ENCODE data around the gene SNX4.
"Not testable (repeated sequence)": the region's sequence is repeated elsewhere in the genome, so short reads cannot be mapped to it uniquely, and the experiment has no call there.

Gene SNX4

GRCh38 chr3:125462722-125463299 lies 57.2 kb downstream of the SNX4 start:
- DNase-seq (ENCODE audit: low spot score), result no peak

DNA sequence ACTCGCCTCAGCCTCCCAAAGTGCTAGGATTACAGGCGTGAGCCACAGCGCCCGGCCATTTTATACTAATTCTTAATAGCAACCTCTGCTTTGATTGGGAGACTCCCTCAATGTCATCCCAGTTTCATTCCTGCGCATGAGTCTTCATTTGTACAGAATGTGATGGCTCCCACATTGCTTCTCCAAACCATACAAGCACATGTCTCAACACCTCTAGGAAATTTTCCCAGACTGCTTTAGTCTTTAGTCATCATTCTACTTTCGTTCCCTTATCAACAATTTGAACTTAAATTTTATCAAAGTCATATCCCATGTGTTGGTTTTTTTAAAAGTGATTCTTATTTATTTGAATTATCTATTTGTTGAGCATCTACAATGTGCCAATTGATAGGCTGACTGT lies 58.1 kb downstream of the SNX4 start:
- DNase-seq (ENCODE audit: low spot score), result no peak

DNA sequence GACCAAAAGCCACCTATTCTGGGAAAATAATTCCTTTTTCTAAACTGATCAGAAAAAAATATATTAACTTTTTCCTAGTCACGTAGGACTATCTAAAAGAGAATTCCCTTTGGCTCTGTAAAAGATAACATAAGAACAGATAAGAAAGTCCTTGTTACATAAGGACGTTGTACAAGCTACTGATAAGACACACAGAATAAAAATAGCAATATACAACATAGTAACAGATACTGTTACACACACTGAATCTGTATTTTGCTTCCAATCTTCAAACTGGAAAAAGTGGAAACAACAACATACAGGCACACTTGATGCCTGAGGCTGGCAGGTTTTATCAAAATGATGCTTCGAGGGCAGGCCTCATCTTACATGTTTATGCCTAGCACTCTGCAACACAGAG lies 59.8 kb downstream of the SNX4 start:
- no peak for DNase-seq (ENCODE audit: low spot score)

DNA sequence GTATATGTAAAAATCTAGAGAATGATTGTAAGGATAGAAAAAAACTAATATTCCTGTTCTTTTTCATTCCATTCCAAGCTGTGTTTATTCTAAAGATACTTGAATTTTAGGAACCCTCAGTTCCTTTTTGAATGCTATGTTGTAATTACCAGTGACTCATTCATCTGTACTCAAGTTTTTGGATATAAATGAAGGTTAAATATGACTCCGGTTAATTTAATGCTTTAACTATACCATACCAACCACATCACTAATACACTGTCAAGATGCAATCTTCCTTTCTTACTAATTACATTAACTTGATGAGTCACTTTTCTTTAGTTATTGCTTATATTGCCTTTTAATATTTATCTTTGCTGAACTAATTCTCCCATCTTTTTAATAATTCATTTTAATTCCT lies 76.1 kb downstream of the SNX4 start:
- no peak for DNase-seq (ENCODE audit: low spot score)

GRCh38 chr3:125442506-125442905 lies 77.5 kb downstream of the SNX4 start:
- DNase-seq (ENCODE audit: low spot score), result no peak

DNA sequence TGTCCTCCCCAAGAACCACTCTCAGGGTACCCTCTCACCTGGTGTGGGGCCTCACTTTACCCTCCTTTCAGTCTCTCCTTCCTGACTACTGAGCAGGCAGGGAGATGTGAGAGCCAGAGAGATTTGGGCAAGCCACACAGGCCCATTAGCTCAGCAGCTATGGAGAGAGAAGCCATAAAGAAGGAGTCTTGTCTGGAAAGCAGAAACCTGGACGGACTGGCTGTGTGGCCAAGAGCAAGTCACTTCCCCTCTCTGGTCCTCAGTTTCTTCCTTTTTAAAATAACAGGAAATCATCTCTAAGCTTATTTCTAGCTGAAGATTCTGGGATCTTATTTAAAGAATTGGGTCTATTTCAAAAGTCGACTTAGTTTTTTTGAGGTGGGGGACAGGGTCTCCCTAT lies 79.0 kb downstream of the SNX4 start:
- DNase-seq (ENCODE audit: low spot score), result no peak

- DNase-seq (ENCODE audit: low spot score), result no peak
Observed at GRCh38 chr3:125440559-125440955, 79.4 kb downstream of the SNX4 start.

DNA sequence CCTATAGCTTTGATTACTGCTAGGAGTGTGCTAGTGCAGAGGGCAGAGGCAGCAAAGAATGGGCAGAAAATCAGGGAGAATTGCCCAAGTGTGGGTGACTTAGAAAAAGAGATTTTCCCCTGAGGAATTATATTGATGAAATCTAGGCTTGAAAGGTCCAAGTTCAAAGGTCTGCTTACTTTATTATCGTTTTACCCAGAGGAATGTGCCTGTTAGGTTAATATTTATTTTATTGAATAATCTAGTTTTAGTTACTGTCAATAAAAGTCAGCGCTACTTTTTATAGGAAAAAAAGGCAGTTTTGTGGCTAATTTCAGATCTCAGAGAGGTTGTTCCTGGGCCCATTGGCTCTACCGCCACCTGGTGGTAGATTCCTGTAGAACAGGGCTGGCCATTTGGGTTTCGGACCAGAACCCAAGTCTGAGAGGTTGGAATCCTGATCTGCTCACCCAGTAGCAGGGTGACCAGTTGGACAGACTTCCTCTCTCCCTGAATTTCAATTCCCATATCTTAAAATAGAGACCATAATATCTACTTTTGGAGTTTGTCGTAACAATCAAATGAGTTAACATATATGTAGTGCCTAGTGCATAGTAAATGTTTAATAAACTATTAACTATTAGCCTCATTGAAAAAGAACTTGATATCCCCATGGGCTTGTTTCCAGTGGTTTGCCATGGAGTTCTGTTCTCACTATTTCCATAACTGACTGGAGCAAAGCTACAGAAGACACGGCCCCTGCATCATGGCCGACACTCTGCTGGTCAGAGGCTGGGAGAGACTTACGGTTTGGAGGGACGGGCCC lies 82.2 kb downstream of the SNX4 start:
- peak; percentile 41 for DNase-seq (ENCODE audit: low spot score)

DNA sequence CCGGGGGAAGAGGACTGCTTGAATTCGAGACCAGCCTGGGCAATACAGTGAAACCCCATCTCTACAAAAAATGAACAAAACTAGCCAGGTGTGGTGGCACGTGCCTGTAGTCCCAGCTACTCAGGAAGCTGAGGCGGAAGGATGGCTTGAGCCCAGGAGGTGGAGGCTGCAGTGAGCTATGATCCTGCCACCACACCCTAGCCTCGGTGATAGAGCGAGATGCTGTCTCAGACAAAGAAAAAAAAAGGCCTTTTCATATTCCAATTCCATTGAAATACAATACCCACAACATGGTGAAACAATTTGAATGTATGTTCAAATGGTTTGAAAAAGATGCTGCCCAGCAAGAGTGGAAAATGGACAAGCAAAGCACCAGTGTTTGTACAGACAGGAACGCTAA lies 83.1 kb downstream of the SNX4 start:
- no peak for DNase-seq (ENCODE audit: low spot score)

DNA sequence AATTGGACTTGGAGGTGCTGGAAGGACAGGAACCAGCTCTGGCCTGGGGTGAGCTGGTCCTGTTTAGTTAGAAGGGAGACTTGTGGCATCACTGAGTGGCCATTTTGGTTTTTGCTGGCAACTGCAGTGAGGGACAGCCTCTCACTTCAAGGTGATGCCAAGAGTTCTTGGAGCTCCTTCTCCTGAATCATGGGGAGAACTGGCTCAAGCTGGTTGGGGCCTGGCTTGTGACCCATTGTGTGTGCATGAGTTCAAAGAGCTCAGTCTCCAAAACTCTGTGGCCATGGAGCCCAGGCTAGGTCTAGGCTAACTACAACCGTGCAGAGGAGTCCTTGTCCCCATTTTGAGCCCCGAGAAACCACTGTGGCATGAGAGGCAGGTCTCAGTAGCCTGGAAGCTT lies 84.8 kb downstream of the SNX4 start:
- no peak for DNase-seq (ENCODE audit: low spot score)

GRCh38 chr3:125434582-125435011 lies 85.4 kb downstream of the SNX4 start:
- DNase-seq (ENCODE audit: low spot score), result no peak

DNA sequence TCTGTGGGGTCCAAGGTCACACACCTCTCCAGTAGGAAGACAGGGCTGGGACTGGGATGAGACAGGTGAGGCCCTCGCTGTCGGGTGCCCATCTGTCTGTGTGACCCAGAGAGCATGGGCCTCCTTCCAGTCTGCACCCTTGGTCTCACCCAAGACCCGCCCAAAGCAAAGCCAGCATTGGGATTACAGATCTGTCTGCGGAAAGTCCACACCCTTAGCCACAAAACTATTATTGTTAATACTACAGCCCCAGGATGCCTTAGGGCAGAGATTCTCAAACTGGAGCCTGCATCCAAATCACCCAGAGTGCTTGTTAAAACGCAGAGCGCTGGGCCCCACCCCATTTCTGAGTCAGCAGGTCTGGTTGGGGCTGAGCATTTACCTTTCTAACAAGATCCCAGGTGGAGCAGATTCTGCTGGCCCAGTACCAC lies 86.4 kb downstream of the SNX4 start:
- no peak for DNase-seq (ENCODE audit: low spot score)

GRCh38 chr3:125433091-125433534 lies 86.9 kb downstream of the SNX4 start:
- DNase-seq (ENCODE audit: low spot score), result no peak

DNA sequence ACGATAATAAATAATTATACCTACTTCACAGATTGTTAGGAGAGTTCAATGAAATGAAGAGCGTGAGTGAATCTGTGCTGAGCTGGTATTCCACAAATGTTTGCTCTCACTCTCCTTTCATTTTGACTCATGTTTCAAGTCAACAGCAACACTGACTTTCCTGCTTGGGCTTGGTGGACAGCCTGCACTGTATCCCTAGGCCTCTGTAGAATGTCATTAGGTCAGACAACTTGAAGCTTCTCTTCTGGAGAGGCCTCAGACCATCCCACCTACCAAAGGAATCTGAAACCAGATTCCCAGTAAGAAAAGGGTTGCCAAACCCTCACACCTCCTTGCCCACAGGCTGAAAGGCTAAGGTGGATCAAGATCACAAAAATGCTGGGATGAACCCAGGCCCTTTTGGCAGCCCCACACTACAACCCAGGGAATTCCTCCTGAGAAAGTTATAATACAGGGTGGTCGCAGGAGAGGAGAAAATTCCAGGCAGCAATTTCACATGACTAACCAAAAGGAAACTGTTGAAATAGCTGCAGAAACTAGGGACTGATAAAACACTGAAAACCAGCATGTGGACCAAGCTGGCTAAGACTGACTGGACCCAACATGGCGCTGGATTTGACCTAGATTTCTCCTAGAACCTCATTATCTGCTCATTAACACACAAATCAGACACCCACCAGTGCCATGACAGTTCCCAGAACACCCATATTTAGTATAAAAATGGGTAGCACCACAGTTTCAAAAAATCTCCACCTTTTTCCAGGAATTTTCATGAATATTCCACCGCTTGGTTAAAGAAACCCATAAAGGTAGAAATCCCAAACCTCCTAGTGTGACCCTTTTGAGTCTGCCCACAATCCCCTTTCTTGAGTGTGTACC lies 87.9 kb downstream of the SNX4 start:
- DNase-seq (ENCODE audit: low spot score), result no peak

- no peak for DNase-seq (ENCODE audit: low spot score)
Observed at GRCh38 chr3:125431391-125431790, 88.6 kb downstream of the SNX4 start.

DNA sequence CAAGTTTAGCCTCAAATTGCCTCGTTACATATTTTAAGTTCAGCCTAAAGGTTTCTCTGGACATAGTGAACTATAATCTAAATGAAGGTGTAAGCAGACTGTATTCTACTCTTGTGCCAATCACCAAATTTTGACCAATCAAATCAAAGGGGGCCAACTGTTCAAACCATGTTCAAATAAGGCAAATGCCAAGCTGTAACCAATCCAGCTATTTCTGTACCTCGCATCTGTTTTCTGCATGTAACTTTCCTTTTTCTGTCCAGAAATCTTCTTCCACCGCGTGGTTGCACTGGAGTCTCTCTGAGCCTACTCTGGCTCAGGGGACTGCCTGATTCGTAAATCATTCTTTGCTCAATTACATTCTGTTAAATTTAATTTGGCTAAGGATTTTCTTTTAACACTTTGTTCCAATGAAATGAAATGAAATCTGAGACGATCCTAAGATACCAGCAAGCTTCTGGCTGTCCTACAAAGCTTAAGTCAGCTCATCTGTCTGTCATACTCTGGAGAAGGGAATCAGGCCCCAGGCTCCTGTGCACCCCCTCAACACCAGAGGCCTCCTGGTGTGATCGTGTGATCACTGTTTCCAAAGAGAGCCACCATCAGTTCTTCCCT lies 91.7 kb downstream of the SNX4 start:
- DNase-seq (ENCODE audit: low spot score), result no peak

- DNase-seq (ENCODE audit: low spot score), result no peak
Observed at GRCh38 chr3:125418306-125418705, 101.7 kb downstream of the SNX4 start.

DNA sequence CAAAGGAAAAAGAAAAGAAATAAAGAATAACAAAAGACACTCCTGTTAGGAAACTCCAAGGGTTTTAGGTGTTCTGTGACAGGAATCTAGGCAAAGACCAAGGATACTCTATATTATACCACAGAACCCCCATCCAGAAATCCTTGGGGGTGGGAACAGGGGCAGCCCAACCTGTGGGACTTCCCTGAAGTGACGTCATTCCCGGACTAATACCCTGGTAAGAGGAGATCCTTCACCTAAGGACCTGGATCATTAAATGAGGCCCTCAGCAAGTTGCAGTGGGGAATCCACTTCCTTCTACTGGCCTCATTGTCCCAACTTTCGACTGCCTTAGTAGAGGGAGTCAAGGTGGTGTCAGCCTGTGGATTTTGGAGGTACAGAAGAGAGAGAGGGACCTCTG lies 103.8 kb downstream of the SNX4 start:
- no peak for DNase-seq (ENCODE audit: low spot score)

- no peak for DNase-seq (ENCODE audit: low spot score)
Observed at GRCh38 chr3:125414669-125415068, 105.3 kb downstream of the SNX4 start.

DNA sequence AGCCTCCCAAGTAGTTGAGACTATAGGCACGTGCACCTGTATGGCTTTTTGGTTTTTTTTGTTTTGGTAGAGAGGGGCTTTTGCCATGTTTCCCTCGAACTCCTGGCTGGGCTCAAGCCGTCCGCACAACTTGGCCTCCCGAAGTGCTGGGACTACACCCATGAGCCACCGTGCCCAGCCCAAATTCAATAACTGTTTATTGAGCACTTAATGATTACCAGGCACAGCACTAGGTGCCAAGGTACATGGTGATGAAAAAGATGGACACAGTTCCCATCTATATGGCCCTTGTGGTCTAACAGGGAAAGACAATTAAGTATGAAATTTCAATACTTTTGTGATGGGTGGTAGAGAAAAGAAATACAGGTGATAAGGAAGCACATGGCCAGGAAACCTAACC lies 109.1 kb downstream of the SNX4 start:
- DNase-seq (ENCODE audit: low spot score), result no peak

DNA sequence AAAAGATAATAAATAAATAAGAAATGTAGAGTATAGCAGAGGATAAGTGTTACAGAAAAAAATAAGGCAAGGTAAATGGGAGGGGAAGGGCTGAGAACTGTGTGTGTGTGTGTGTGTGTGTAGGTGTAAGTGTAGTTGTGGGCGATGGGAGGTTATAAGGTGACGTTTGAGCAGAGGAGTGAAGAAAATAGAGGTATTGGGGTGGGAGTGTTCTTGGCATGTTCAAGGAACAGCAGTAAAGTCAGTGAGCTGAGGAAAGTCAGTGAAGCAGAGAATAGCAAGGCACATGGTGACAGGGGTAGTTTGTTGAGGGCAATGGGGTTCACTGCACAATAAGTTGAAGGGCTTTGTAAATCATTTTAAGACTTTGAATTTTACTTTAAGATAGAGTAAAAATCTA lies 113.9 kb downstream of the SNX4 start:
- DNase-seq (ENCODE audit: low spot score), result no peak

- DNase-seq (ENCODE audit: low spot score), result not testable (repeated sequence)
Observed at GRCh38 chr3:125405515-125405914, 114.5 kb downstream of the SNX4 start.

Measured in kidney capillary endothelial cell (primary cell).